ENCODE measurements around the gene ZNRF3.

Gene ZNRF3

GRCh38 chr22:28955817-28956216, 72.4 kb downstream of the ZNRF3 start (continued):
- TF ChIP-seq REST (tag by site-specific recombination; IDR thresholded peaks at IDR 0.05), result no peak
- no peak for TF ChIP-seq ZNF791 (tag by site-specific recombination; IDR thresholded peaks at IDR 0.05)
- TF ChIP-seq TSHZ1 (tag by site-specific recombination; IDR thresholded peaks at IDR 0.05; ENCODE audit: borderline replicate concordance), result no peak
- TF ChIP-seq SP3 (tag by site-specific recombination; IDR thresholded peaks at IDR 0.05), result no peak
- TF ChIP-seq ZFP37 (tag by site-specific recombination; IDR thresholded peaks at IDR 0.05), result no peak
- TF ChIP-seq SALL2 (tag by site-specific recombination; IDR thresholded peaks at IDR 0.05; ENCODE audit: borderline replicate concordance), result no peak
- no peak for TF ChIP-seq KLF10 (tag by site-specific recombination; IDR thresholded peaks at IDR 0.05)
- no peak for TF ChIP-seq ZNF341 (tag by site-specific recombination; IDR thresholded peaks at IDR 0.05; ENCODE audit: low read depth)
- no peak for TF ChIP-seq ZNF175 (tag by site-specific recombination; IDR thresholded peaks at IDR 0.05)
- no peak for TF ChIP-seq PBX3 (CRISPR knock-in tag; IDR thresholded peaks at IDR 0.05)
- TF ChIP-seq ZFP3 (tag by site-specific recombination; IDR thresholded peaks at IDR 0.05; ENCODE audit: low read depth), result no peak
- no peak for TF ChIP-seq GLIS2 (tag by site-specific recombination; IDR thresholded peaks at IDR 0.05)
- TF ChIP-seq ZNF350 (tag by site-specific recombination; IDR thresholded peaks at IDR 0.05), result no peak
- no peak for TF ChIP-seq ZNF146 (tag by site-specific recombination; IDR thresholded peaks at IDR 0.05)

- Histone ChIP-seq H3K9me3 (ENCODE audit: control insufficient read depth, insufficient read depth, low read depth, low read length) (no peaks in the 10 kb centered on the region), H3K4me3 (ENCODE audit: low read depth, low read length) (no peak overlapping the region), H3K36me3 (ENCODE audit: control insufficient read depth in 2 of 2, insufficient read depth in 1 of 2, low read length in 2 of 2) (no peaks in the 10 kb centered on the region), H3K4me1 (ENCODE audit: control insufficient read depth, insufficient read depth, low read length) (peaks cover 16% of the 10 kb centered on the region), H3K27ac (ENCODE audit: extremely low read depth, low read depth, low read length) (no peak overlapping the region)
- ChIA-PET POLR2A (no interaction called here), CTCF (interaction anchor here (0.6 to 0.7 kb wide), 2 partner anchors 20 to 128 kb away, joined by 3 to 4 read pairs; no protein-coding TSS in a partner anchor)
- TF ChIP-seq ZNF391 (tag by site-specific recombination; IDR thresholded peaks at IDR 0.05; ENCODE audit: borderline replicate concordance, low read depth) (no peak), PRDM2 (tag by site-specific recombination; IDR thresholded peaks at IDR 0.05; ENCODE audit: borderline replicate concordance) (no peak), GLI2 (tag by site-specific recombination; IDR thresholded peaks at IDR 0.05; ENCODE audit: borderline replicate concordance, low read depth) (no peak)
Measured at GRCh38 chr22:28956506-28956905, 73.1 kb downstream of the ZNRF3 start.
